GM19372 (cell line): ENCODE results near the gene PRPF31.

ENCODE experiments used
- ATAC-seq: cut with Tn5 transposase; IDR thresholded peaks from one replicate; pipeline ENCODE4 v1.9.1; 2021; ENCODE audit warnings: mild to moderate bottlenecking, low read depth, moderate library complexity; ENCODE audit not compliant: unreplicated experiment

The PRPF31 gene

GRCh38 chr19:54106716-54107115 lies 8.8 kb upstream of the PRPF31 start:
- ATAC-seq, result no peak

DNA sequence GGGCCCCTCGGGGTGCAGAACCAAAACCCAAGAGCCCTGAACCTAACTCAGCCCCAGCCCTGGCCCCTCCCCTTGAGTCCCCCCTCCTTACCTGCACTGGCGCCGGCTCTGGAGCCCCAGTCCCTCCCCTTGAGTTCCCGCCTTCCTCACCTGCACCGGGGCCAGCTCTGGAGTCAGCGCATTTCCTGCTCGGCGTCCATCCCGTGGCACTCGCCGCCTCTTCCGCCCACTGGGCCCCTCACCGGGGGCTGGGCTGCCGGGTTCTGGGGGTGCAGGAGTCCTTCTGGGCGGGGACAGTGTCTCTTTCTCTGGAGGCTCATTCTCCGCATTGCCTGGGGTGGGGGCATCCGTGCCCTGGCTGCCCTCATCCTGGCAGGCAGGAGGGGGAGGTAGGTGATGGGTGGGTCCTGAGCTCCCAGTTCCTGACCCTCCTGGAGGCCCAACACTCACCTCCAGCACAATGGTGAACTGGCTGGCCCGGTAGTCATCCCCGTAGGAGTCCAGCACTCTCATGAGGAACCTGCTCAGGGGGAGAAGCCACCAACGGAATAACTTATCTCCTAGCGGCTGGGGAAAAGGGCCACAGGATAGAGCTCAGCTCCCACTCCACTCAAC lies 7.6 kb upstream of the PRPF31 start:
- ATAC-seq, result no peak

DNA sequence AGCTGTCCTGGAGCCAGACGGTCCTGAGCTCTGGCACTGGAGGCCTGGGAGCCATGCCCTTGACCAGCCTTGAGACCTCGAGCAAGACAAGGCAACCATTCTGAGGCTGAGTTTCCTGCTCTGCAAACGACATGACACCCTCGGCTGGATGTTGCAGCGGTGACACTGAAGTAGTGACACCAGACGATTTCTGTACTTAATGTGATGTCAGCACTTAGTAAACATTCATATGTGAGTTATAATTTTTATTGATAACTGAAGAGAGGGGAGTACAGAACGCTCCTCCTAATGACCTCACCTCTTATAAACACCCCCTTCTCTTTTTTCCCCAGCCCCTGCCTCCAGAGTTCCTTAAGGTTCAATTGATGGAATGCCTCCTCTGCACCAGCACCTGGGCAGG lies 7.1 kb upstream of the PRPF31 start:
- no peak for ATAC-seq

DNA sequence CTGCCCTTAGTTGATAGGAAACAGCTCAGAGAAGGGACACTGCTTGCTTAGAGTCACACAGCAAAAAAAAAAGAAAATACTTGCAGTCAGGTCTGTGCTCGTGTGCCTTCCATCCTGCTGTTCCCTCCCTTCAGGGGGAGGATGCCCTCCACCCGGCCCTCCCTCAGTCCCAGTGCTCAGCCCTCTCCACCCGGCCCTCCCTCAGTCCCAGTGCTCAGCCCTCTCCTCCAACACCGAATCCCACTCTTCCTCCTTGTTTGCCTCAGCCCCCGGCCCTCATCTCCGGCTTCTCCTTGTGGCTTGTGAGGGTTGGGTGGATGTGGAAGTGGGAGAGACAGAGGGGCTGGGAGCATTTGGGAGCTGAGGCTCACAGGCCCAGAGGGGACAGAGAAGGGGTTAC lies 5.9 kb upstream of the PRPF31 start:
- no peak for ATAC-seq

GRCh38 chr19:54114340-54115108 lies 1.0 kb upstream of the PRPF31 start:
- ATAC-seq, result no peak

- ATAC-seq, result no peak
Observed at GRCh38 chr19:54121259-54121658, 5.7 kb downstream of the PRPF31 start.

DNA sequence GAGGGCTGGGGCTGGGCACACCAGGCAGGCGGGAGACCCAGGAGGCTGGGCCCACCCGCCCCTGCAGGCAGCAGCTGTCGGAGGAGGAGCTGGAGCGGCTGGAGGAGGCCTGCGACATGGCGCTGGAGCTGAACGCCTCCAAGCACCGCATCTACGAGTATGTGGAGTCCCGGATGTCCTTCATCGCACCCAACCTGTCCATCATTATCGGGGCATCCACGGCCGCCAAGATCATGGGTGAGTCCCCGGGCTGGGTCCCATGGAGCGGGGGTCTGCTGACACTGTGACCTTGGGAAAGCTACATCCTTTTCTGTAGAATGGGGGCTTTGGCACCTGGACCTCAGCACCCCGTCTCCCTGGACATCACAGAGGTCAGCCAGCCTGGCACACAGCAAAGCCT lies 8.1 kb downstream of the PRPF31 start:
- ATAC-seq, result no peak

GRCh38 chr19:54124393-54124792 lies 8.8 kb downstream of the PRPF31 start:
- ATAC-seq, result no peak

GRCh38 chr19:54125713-54126112 lies 10.2 kb downstream of the PRPF31 start:
- ATAC-seq, result no peak

- ATAC-seq, result no peak
Observed at GRCh38 chr19:54127688-54128440, 12.3 kb downstream of the PRPF31 start.

- ATAC-seq, result no peak
Observed at GRCh38 chr19:54128441-54128725, 12.8 kb downstream of the PRPF31 start.

DNA sequence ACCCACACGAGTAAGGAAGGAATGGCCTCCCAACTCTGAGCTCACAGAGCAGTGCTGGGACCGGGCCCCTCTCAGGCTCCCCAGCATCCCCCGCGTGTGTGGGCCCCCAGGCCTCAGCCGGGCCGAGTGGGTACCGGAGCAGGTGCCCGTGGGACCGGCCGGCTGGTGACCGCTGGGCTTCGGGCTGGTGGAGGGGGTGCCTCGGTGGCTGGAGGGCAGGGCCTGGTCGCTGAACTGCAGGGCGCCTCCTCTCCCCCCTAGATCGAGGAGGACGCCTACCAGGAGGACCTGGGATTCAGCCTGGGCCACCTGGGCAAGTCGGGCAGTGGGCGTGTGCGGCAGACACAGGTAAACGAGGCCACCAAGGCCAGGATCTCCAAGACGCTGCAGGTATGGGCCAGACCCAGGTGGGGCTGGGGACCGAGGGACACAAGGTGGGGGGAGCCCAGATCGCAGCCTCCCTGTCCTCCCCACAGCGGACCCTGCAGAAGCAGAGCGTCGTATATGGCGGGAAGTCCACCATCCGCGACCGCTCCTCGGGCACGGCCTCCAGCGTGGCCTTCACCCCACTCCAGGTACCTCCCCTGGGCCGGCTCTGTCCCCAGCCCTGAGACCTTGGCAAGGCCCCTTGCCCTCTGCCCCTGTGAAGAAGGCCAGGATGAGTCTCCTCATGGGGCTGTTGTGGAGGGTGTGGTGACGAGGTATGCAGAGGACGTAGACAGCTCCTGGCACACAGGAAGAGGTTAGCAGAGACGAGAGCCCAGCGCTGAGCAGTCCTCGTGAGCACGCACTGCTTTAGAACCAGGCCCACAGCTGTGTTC lies 13.5 kb downstream of the PRPF31 start:
- no peak for ATAC-seq

GRCh38 chr19:54129617-54129996 lies 14.1 kb downstream of the PRPF31 start:
- no peak for ATAC-seq

DNA sequence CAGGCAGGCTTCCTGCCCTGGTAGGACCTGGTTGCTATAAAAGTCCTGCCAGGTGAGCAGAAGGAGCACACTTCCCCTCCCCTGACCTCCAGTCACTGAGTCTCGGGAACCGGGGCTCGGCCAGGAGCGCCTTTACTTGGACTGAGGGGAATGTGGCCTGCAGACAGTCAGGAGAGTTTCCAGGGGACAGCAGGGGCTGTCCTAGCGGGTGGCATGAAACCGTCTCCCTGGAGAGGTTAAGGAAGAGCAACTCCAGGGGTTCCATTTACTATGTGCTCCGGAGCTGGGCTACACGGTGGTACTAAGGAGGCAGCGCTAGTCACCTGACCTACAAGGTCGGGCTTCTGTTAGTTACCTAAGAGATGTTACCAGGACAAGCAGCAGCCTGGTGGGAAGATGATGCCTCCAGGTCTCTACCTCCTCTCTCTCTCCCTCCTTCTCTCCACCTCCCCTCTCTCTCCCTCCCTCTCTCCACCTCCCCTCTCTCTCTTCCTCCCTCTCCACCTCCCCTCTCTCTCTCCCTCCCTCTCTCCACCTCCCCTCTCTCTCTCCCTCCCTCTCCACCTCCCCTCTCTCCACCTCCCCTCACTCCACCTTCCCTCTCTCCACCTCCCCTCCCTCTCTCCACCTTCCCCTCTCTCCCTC lies 17.9 kb downstream of the PRPF31 start:
- no peak for ATAC-seq

GRCh38 chr19:54133957-54134590 lies 18.5 kb downstream of the PRPF31 start:
- no peak for ATAC-seq

DNA sequence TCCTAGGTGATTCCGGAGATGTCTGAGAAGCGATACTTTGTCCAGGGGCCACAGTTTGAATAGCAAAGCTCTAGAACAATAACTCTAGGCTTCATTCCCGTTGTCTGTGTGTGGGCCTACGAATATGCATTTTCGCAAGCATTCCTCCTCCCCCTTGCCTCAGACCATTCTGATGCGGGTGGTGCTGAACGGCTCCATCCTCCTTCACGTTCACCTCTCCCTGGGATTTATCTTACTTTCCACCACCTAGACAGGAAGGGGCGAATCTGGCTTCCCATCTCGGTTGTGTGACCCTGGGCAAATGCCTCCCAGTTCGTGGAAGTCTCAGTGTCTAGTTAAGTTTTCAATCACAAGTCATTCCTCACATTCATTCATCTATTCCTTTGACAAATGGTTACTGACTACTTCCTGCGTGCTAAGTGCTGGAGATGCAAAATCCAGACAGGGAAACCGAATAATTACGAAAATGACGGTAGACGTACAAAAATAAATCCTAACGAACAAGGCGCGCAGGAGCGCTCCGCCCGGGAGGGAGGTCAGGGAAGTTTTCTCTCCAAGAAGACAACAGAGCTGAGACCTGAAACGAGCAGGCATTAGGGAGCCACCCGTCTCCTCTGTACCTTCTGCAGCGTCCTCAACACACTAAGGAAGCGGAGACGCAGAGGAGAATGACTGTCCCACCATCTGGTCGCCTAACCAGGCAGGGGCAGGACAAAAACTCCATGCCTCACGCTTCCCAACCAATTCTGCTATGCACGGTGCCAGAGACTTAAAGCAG lies 20.7 kb downstream of the PRPF31 start:
- no peak for ATAC-seq

DNA sequence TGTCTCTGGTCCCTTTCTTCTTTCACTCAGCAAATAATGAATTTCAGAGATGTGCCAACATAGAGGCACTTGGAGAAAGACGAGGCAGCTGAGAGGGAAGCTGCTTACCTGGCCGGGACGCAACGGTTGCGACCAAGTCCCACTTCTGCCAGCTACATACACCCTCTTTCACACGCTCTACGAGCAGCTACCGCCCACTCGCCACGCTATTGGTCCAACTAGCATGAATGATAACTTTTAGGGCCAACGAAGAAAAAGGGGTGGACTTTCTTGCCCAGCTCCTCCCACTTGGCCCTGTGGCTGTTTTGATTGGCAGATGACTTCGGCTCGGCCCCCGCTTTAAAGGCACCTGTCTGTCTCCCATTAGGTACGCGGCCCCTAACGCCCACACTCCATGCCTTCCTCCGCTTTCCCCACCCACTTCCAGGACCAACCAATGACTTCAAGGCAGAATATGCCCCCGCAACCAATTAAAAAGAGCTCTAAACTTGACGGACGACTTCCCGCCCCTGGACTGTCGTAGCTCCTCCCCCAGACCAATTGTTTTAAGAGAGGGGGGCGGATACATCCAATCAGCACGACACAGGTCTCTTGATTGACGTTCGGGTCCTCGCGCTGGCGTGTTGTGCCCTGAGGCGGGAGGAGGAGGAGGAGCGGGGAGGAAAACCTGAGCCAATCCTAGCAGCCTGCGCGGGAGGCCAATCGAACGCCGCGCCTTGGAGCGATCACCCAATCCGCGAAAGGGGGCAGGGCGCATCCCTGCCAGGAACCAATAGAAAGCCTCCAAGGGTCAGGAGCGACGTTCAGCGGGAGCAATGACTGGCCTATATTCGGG lies 21.5 kb downstream of the PRPF31 start:
- peak; percentile 70 for ATAC-seq

DNA sequence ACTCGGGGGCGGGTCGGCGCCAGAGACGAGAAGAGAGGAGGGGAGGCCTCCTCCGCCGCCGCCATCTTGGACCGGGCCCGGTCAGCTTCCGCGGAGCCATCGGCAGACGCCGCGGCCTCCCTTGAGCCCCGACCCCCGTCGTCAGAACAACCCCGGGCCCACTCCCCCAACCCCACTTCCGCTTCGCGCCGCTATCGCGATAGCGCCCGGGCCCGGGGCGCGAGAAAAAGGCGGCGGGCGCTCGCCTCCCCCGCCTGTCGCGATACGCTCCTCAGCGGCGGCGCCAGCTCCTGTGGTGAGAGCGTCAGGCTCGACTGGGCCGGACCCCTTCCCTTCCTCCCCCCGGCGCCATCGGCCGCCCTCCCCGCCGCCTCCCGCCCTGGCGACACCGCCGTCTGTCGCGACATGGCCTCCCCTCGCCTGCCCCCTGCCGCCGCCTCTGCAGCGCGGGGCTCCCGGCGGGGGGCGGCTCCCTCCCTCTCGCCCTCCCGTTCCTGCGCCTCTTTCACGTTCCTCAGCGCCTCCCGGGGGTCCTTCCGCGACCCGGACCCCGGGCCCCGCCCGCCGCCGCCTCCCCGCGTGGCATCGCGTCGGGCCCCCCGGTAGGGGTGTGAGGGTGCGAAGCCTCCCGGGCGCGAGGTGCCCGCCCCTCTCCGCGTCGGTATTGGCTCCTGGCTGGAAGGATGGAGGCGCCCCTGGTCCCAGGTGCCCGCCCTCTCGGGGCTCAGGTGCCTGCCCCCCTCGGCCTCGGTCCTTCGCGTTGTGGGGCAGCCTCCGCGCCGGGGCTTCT lies 22.3 kb downstream of the PRPF31 start, which contains the start of gene CNOT3:
CNOT3 (plus strand) TSS at position 64 of the 790 bp plus-strand sequence. CDS start 5,217 bp downstream, outside the sequence.
- ATAC-seq, result no peak
